ENCODE measurements around the gene RNPEPL1. TPM values are rescaled to one million over a fixed set of nuclear protein-coding genes. Genes with fewer than 3 reads are reported as not detected.

The RNPEPL1 gene
- polyA plus RNA-seq, 3 donors = 15.4 to 100 (median 36.4) TPM

- H3K4me2 ChIP-seq (replicated peaks; ENCODE audit: extremely low read depth, low read length, poor library complexity, severe bottlenecking) = no peak overlapping the region
- no peak overlapping the region for H3K27ac ChIP-seq (ENCODE audit: low read depth in 1 of 2, low read length in 2 of 2)
- peaks cover 38% of the 10 kb centered on the region for H4K20me1 ChIP-seq (ENCODE audit: insufficient read depth, low read length)
- H3K36me3 ChIP-seq (replicated peaks in 1 of 2; ENCODE audit: control insufficient read depth in 1 of 2, insufficient read depth in 2 of 2, low read length in 2 of 2) = peaks cover 80 to 100% of the 10 kb centered on the region in 2 donors
- no peaks in the 10 kb centered on the region for H3K9me3 ChIP-seq (replicated peaks in 1 of 2; ENCODE audit: control insufficient read depth in 1 of 2, insufficient read depth in 1 of 2, low read length in 2 of 2)
- peak overlapping the region in 3 of 7 donors; percentile 24 to 50 (median 27) for H3K27ac Mint-ChIP-seq
- H3K4me1 Mint-ChIP-seq = no peaks in the 10 kb centered on the region
- DNase-seq = peak; percentile 27 to 39 (median 37)
- no peaks in the 10 kb centered on the region for H3K27me3 ChIP-seq (ENCODE audit: control insufficient read depth in 2 of 2, insufficient read depth in 2 of 2, low read length in 2 of 2)
- H3K4me3 Mint-ChIP-seq = no peak overlapping the region
- H3K9ac ChIP-seq (ENCODE audit: insufficient read depth, low read length, poor library complexity, severe bottlenecking) = no peak overlapping the region
- peaks cover 53 to 91% of the 10 kb centered on the region in 2 donors for H3K36me3 Mint-ChIP-seq
- peak; percentile 54 for TF ChIP-seq CTCF (IDR thresholded peaks at IDR 0.05)
- intact Hi-C loops (cut with micrococcal nuclease) = no loop called here
- H3K4me3 ChIP-seq (replicated peaks in 1 of 3; ENCODE audit: low read depth in 2 of 3, low read length in 3 of 3) = no peak overlapping the region
- 81% methylated on average over 18 of the region's 18 CpGs for WGBS (ENCODE audit: insufficient coverage)
- no peaks in the 10 kb centered on the region for H3K4me1 ChIP-seq (ENCODE audit: control insufficient read depth in 1 of 2, insufficient read depth in 2 of 2, low read length in 2 of 2)
- H2AFZ ChIP-seq (ENCODE audit: insufficient read depth, low read depth, low read length, poor library complexity, severe bottlenecking) = no peak overlapping the region
- H3K27me3 Mint-ChIP-seq (ENCODE audit: low read depth in 3 of 3) = no peaks in the 10 kb centered on the region
- H3K79me2 ChIP-seq (ENCODE audit: insufficient read depth, low read length) = peaks cover 27% of the 10 kb centered on the region
- H3K9me3 Mint-ChIP-seq = no peaks in the 10 kb centered on the region
These were observed 27.2 kb downstream of the RNPEPL1 start for GRCh38 chr2:240595381-240596079.

DNA sequence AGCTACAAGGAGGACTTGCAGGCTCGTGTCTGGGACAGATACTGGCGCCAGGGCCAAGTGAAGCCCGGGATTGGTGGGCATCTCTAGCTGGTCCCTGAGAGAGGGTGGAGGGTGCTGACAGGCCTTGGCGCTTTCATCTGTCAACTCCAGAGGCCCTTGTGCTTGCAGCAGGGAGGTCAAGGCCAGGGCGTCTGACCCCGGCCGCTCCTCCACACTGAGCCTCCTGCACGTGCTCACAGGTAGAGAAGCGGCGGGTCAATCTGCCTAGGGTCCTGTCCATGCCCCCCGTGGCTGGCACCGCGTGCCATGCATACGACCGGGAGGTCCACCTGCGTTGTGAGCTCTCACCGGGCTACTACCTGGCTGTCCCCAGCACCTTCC, 27.8 kb downstream of the RNPEPL1 start:
- Histone ChIP-seq H3K27me3 (ENCODE audit: control insufficient read depth in 2 of 2, insufficient read depth in 2 of 2, low read length in 2 of 2) (no peaks in the 10 kb centered on the region), H3K9me3 (replicated peaks in 1 of 2; ENCODE audit: control insufficient read depth in 1 of 2, insufficient read depth in 1 of 2, low read length in 2 of 2) (no peaks in the 10 kb centered on the region), H4K20me1 (ENCODE audit: insufficient read depth, low read length) (peaks cover 33% of the 10 kb centered on the region), H2AFZ (ENCODE audit: insufficient read depth, low read depth, low read length, poor library complexity, severe bottlenecking) (no peak overlapping the region), H3K9ac (ENCODE audit: insufficient read depth, low read length, poor library complexity, severe bottlenecking) (no peak overlapping the region), H3K4me2 (replicated peaks; ENCODE audit: extremely low read depth, low read length, poor library complexity, severe bottlenecking) (no peak overlapping the region), H3K79me2 (ENCODE audit: insufficient read depth, low read length) (peaks cover 22% of the 10 kb centered on the region), H3K4me3 (replicated peaks in 1 of 3; ENCODE audit: low read depth in 2 of 3, low read length in 3 of 3) (no peak overlapping the region), H3K4me1 (ENCODE audit: control insufficient read depth in 1 of 2, insufficient read depth in 2 of 2, low read length in 2 of 2) (no peaks in the 10 kb centered on the region), H3K27ac (ENCODE audit: low read depth in 1 of 2, low read length in 2 of 2) (no peak overlapping the region), H3K36me3 (replicated peaks in 1 of 2; ENCODE audit: control insufficient read depth in 1 of 2, insufficient read depth in 2 of 2, low read length in 2 of 2) (peaks cover 75 to 96% of the 10 kb centered on the region in 2 donors)
- peaks cover 47 to 88% of the 10 kb centered on the region in 2 donors for H3K36me3 Mint-ChIP-seq
- no peaks in the 10 kb centered on the region for H3K9me3 Mint-ChIP-seq
- no peak for TF ChIP-seq CTCF (IDR thresholded peaks at IDR 0.05)
- H3K4me1 Mint-ChIP-seq = no peaks in the 10 kb centered on the region
- H3K27ac Mint-ChIP-seq = peak overlapping the region in 2 of 7 donors; percentile 24 to 25
- WGBS (ENCODE audit: insufficient coverage) = 97% methylated on average over 17 of the region's 17 CpGs
- DNase-seq = no peak
- no peaks in the 10 kb centered on the region for H3K27me3 Mint-ChIP-seq (ENCODE audit: low read depth in 3 of 3)
- no peak overlapping the region for H3K4me3 Mint-ChIP-seq
- intact Hi-C loops (cut with micrococcal nuclease) = no loop called here

All from CD14-positive monocyte (primary cell).